Measurements from ENCODE around the gene PCDH12.
"Not testable (repeated sequence)": the region's sequence is repeated elsewhere in the genome, so short reads cannot be mapped to it uniquely, and the experiment has no call there.

The PCDH12 gene

DNA sequence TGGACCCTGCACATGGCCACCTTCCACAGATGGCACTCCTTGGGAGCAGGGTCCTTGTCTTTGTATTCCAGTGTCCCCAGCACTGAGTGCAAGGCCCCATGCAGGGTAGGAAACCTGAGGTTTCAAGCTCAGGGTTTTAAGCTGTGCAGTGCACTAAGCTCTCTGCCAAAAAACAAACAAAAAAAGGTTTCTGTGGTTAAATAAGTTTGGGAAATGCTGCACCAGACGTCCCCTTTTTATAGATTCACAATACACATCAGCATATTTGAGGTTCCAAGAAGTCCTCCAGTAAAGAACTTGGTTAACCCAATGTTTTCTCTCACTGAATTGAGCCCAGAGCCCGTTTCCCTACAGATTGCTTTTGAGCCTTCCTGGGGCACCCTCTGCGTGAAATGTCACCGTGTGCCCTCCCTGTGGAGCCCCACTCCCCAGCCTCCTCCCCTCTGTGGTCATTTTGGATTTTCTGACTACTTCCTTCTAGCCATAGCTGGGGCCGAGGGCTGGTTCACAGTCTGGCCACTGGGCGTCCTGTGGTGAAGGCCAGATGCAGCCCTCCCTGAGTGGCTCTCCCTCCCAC, 17.2 kb downstream of the PCDH12 start:
- DNase-seq (ENCODE audit: low read depth): no peak

GRCh38 chr5:141935538-141935937, 22.5 kb downstream of the PCDH12 start:
- no peak for DNase-seq (ENCODE audit: low read depth)

DNA sequence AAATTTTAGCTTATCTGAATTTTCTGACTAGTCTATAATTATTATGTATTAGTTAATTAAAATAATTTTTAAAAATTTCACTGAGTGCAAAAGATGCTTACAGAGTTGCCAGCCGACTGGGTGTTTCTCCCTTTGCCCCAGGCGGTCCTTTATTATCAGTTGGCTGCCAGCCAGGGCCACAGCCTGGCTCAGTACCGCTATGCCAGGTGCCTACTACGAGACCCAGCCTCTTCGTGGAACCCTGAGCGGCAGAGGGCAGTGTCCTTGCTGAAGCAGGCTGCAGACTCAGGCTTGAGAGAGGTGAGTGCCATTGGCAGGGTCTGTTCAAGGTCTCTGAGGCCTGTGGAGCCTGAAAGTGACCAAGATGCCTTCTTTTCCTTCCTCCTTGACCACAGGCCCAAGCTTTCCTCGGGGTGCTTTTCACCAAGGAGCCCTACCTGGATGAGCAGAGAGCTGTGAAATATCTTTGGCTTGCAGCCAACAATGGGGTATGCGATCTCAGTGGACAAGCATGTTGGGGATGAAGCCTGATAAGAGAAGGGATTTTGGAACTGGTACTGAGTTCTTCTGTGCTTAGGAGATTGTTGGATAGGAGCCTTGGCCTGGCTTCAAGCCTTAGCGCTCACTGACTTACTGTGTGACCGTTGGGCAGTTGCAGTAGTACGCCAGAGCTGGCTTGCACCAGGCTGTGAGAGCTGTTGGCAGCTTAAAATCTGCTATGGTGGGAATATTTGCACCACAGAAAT, 23.7 kb downstream of the PCDH12 start:
- DNase-seq (ENCODE audit: low read depth): no peak

- DNase-seq (ENCODE audit: low read depth): no peak
Measured at GRCh38 chr5:141933151-141933550, 24.9 kb downstream of the PCDH12 start.

DNA sequence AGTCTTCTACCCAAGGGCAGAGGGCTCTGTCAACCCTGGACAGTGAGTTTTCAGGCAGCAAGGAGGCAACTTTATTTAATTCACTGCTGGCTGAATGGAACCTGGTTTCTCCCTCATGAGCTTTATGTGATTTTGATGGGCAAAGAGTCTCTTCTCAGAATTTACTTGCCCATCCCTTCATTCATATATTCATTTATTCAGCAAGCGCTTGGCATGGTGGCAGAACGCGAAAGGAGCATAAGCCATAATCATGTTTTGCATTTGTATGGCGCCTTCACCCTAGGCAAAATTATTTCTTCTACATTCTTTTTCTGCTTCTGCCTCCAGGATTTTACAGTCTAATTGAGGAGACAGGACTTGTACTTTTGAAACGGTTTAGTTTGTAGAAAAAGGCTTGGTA, 26.3 kb downstream of the PCDH12 start:
- DNase-seq (ENCODE audit: low read depth): no peak

DNA sequence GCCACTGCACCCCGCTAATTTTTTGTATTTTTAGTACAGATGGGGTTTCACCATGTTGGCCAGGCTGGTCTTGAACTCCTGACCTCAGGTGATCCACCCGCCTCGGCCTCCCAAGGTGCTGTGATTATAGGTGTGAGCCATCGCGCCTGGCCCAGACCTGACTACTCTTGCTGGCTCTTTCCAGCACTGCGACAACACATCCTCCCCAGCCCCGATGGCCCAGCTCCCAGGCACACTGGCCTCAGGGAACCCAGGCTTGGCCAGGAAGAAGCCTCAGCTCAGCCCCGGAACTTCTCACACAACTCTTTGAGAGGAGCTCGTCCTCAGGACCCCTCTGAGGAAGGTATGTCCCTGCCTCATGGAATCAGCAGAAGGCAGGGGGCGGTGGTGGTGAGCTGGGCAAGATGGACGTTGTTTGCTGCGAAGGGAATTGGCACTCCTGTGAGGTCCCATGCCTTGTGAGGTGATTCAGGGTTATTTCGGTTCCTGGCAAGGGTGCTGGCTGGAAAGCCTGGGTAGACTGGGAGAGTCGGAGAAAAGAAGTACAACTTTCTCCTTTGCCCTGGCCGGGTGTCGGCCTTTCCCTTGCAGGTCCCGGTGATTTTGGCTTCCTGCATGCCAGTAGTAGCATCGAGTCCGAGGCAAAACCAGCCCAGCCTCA, 28.5 kb downstream of the PCDH12 start:
- no peak for DNase-seq (ENCODE audit: low read depth)

- no peak for DNase-seq (ENCODE audit: low read depth)
Measured at GRCh38 chr5:141928051-141928450, 30.0 kb downstream of the PCDH12 start.

GRCh38 chr5:141926434-141926833, 31.6 kb downstream of the PCDH12 start:
- no peak for DNase-seq (ENCODE audit: low read depth)

DNA sequence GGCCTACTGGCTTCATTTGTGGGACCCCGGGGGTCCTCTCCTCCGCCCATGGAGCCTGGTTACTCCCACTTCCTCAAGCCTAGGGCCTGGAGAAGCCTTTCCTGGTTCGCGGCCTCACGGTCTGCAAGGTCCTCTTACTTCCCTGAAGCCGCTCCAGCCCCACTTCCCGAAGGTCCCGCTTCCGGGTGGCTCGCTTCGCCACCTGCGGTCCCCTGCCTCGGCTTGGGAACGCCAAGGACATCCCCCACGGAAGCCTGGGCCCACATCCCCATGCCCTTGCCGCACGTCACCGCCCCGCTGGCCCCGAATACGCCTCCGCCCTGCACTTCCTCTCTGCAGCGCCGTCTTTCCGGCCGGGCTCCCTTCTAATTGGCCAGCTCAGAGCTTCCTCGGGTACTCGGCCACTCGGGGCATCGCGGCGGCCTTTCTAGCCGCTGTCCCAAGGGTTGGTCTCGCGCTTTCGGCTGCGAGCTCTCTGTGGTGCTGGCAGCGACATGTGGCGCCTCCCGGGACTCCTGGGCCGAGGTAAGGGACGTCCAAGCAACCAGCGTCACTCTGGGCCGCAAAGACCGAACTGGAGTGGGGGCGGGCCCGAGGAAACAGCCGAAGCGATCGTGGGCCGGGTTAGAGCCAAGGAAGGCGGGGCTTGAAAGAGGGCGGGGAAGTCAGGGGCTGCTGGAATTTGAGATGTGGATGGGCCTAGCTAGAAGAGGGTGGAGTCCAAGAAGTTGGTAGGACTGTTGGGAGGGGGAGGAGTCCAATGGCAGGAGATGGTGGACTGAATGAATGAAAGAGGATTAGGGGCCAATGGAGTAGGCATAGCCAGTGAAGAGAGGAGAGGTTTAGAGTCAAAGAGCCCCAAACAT, 34.3 kb downstream of the PCDH12 start, which contains the start of gene DELE1:
TSS of gene DELE1 (plus strand) at position 424 of the 866 bp plus-strand sequence. CDS start at position 495, 71 bp downstream.
- DNase-seq (ENCODE audit: low read depth): peak; percentile 91

DNA sequence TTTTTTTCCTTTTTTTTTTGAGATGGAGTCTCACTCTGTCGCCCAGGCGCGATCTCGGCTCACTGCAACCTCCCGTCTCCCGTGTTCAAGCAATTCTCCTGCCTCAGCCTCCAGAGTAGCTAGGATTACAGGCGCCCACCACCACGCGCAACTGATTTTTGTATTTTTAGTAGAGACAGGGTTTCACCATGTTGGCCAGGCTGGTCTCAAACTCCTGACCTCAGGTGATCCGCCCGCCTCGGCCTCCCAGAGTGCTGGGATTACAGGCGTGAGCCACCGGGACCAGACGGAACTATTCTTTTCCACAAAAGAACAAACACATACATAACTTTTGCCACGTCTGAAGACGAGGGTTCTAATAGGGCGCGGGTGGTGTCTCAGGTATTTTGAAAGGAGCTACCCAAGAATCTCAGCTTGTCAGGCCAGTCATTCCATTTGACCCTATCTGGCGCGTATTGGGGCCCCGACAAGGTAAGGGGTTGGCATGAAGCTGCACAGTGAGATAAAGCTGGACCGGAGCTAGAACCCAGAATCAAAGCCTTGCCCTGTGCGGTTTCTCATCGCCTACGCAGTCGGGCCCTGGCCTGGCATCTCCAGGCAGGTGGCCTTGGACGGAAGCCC, 35.1 kb downstream of the PCDH12 start:
- DNase-seq (ENCODE audit: low read depth): not testable (repeated sequence)

GRCh38 chr5:141920771-141921170, 37.2 kb downstream of the PCDH12 start:
- DNase-seq (ENCODE audit: low read depth): no peak

- DNase-seq (ENCODE audit: low read depth): no peak
Measured at GRCh38 chr5:141919218-141920119, 38.5 kb downstream of the PCDH12 start.

- DNase-seq (ENCODE audit: low read depth): no peak
Measured at GRCh38 chr5:141917760-141918159, 40.2 kb downstream of the PCDH12 start.

- DNase-seq (ENCODE audit: low read depth): no peak
Measured at GRCh38 chr5:141916522-141916921, 41.5 kb downstream of the PCDH12 start.

DNA sequence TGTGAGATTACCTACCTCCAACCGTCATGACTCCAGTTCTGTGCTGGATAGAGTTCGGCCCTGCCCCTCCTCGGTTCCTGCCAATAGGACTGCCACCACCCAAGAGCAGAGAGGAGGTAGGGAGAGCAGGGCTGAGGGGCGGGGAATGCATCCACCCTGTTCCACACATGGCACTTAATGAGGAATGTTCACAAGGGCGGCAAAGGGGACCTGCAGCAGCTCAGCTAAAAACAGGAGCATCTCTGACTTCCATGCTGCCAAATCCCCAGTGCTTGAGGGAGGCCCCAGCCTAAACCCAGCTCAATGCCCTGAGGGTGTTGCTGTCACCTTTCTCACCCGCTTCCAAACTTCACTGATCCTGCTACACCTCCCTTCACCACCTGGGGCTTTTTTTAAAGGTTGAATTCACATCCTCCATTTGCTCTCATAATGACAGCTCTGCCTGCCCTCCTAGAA, 42.1 kb downstream of the PCDH12 start:
- DNase-seq (ENCODE audit: low read depth): no peak

GRCh38 chr5:141914797-141915196, 43.2 kb downstream of the PCDH12 start:
- no peak for DNase-seq (ENCODE audit: low read depth)

DNA sequence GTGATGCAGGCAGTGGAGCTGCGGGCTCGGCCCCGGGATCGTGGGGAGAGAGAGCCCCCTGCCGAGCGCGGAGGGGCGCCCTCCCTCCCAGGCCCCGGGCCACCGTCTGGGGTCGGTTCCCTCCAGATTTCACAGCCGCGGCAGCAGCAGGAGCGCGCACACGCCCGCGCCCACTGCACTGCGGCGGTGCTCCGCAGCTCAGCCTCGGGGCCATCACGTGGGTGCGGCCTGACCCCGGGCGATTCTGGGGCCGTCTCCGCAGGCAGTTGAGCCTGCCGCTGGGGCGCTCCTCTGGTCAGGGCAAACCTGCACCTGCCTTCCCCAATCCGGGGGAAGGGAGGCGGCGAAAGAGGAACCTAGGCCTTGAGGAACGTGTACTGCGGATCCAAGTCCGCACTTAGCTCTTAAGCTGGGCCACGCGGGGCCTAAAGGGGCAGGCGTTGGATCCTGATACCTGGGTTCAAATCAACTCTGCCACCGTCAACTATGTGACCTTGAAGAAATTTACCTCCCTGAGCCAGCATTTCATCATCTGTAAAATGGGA, 43.7 kb downstream of the PCDH12 start:
- no peak for DNase-seq (ENCODE audit: low read depth)

- DNase-seq (ENCODE audit: low read depth): no peak
Measured at GRCh38 chr5:141913560-141914198, 44.3 kb downstream of the PCDH12 start.

GRCh38 chr5:141910271-141910673, 47.7 kb downstream of the PCDH12 start:
- DNase-seq (ENCODE audit: low read depth): no peak

- DNase-seq (ENCODE audit: low read depth): no peak
Measured at GRCh38 chr5:141909212-141909611, 48.8 kb downstream of the PCDH12 start.
